H9 (cell line): ENCODE measurements around the gene PTPRJ. TPM values are rescaled to one million over a fixed set of nuclear protein-coding genes. Genes with fewer than 3 reads are reported as not detected.
"Not testable (repeated sequence)": the region's sequence is repeated elsewhere in the genome, so short reads cannot be mapped to it uniquely, and the experiment has no call there.

Source experiments
- DNase-seq: peaks from one replicate; pipeline ENCODE4 v3.0.0-alpha.2; 2017
- H2AFZ ChIP-seq: one replicate; pipeline ENCODE4 v1.6.1; 2013; ENCODE audit warnings: mild to moderate bottlenecking, low read length, control low read depth, moderate library complexity
- H2AK5ac ChIP-seq: 2 replicates; pipeline ENCODE4 v1.6.1; 2013; ENCODE audit warnings: low read length, control low read depth, mixed read lengths; ENCODE audit not compliant: insufficient read length
- H2BK120ac ChIP-seq: one replicate; pipeline ENCODE4 v1.6.1; 2013; ENCODE audit warnings: low read depth, mild to moderate bottlenecking, low read length, control low read depth, inconsistent platforms; ENCODE audit not compliant: poor library complexity, severe bottlenecking
- H2BK12ac ChIP-seq: 2 replicates; pipeline ENCODE4 v1.6.1; 2013; ENCODE audit warnings: low read length, control low read depth, mixed read lengths, low read depth; ENCODE audit not compliant: insufficient read length
- H2BK15ac ChIP-seq: 2 replicates; pipeline ENCODE4 v1.6.1; 2013; ENCODE audit warnings: low read depth, low read length, control low read depth
- H2BK20ac ChIP-seq: one replicate; pipeline ENCODE4 v1.6.1; 2013; ENCODE audit warnings: low read depth, mild to moderate bottlenecking, low read length, control low read depth, inconsistent platforms; ENCODE audit not compliant: poor library complexity, severe bottlenecking
- H2BK5ac ChIP-seq: 2 replicates; pipeline ENCODE4 v1.6.1; 2013; ENCODE audit warnings: low read length, control low read depth, mixed read lengths; ENCODE audit not compliant: insufficient read length
- H3K14ac ChIP-seq: 2 replicates; pipeline ENCODE4 v1.6.1; 2013; ENCODE audit warnings: low read length, control low read depth; ENCODE audit not compliant: insufficient read depth
- H3K18ac ChIP-seq: 2 replicates; pipeline ENCODE4 v1.6.1; 2013; ENCODE audit warnings: low read depth, mild to moderate bottlenecking, mixed read lengths, low read length, control low read depth; ENCODE audit not compliant: insufficient read length
- H3K23ac ChIP-seq: 2 replicates; pipeline ENCODE4 v1.6.1; 2013; ENCODE audit warnings: low read length, control low read depth, mixed read lengths, low read depth; ENCODE audit not compliant: insufficient read length
- H3K23me2 ChIP-seq: 2 replicates; pipeline ENCODE4 v1.6.1; 2013; ENCODE audit warnings: low read depth, mild to moderate bottlenecking, mixed read lengths, low read length, control low read depth; ENCODE audit not compliant: insufficient read length, poor library complexity, severe bottlenecking
- H3K27ac ChIP-seq: 2 replicates; pipeline ENCODE4 v1.5.1; 2013; ENCODE audit warnings: low read length, control low read depth, mixed read lengths, low read depth; ENCODE audit not compliant: insufficient read length
- H3K27me3 ChIP-seq: 2 replicates; pipeline ENCODE4 v1.6.1; 2013; ENCODE audit warnings: low read length, control low read depth, inconsistent platforms; ENCODE audit not compliant: insufficient read depth
- H3K4ac ChIP-seq: 2 replicates; pipeline ENCODE4 v1.6.1; 2013; ENCODE audit warnings: low read depth, mild to moderate bottlenecking, control low read depth, inconsistent platforms, low read length, moderate library complexity
- H3K4me1 ChIP-seq: 2 replicates; pipeline ENCODE4 v1.6.1; 2013; ENCODE audit warnings: low read length, control low read depth, inconsistent platforms; ENCODE audit not compliant: insufficient read depth
- H3K4me2 ChIP-seq: 2 replicates; pipeline ENCODE4 v1.6.1; 2013; ENCODE audit warnings: low read length, control low read depth, mixed read lengths; ENCODE audit not compliant: insufficient read length, insufficient read depth
- H3K56ac ChIP-seq: 2 replicates; pipeline ENCODE4 v1.6.1; 2013; ENCODE audit warnings: low read depth, mild to moderate bottlenecking, mixed read lengths, low read length, control low read depth; ENCODE audit not compliant: insufficient read length
- H3K79me1 ChIP-seq: 2 replicates; pipeline ENCODE4 v1.6.1; 2013; ENCODE audit warnings: low read depth, mild to moderate bottlenecking, moderate library complexity, low read length, control low read depth, inconsistent platforms; ENCODE audit not compliant: insufficient read depth, poor library complexity, severe bottlenecking
- H3K79me2 ChIP-seq: 2 replicates; pipeline ENCODE4 v1.6.1; 2013; ENCODE audit warnings: low read length, control low read depth, inconsistent platforms; ENCODE audit not compliant: insufficient read depth
- H3K9ac ChIP-seq: 2 replicates; pipeline ENCODE4 v1.6.1; 2013; ENCODE audit warnings: low read length, control low read depth, mixed read lengths; ENCODE audit not compliant: insufficient read length; ENCODE audit errors: extremely low read depth
- H3K9me3 ChIP-seq: one replicate; pipeline ENCODE4 v1.6.1; 2013; ENCODE audit warnings: low read depth, low read length, inconsistent platforms; ENCODE audit not compliant: control insufficient read depth
- H3T11ph ChIP-seq: one replicate; pipeline ENCODE4 v1.6.1; 2013; ENCODE audit warnings: mild to moderate bottlenecking, low read length, control low read depth, inconsistent platforms
- H4K20me1 ChIP-seq: one replicate; pipeline ENCODE4 v1.6.1; 2013; ENCODE audit not compliant: control insufficient read depth, insufficient read length, insufficient read depth
- H4K5ac ChIP-seq: 2 replicates; pipeline ENCODE4 v1.6.1; 2013; ENCODE audit warnings: low read depth, mild to moderate bottlenecking, mixed read lengths, low read length, control low read depth; ENCODE audit not compliant: insufficient read length
- H4K8ac ChIP-seq: replicated peaks from 2 replicates; pipeline ENCODE4 v1.6.1; 2013; ENCODE audit warnings: low read length, control low read depth, mixed read lengths, low read depth; ENCODE audit not compliant: insufficient read length
- H4K91ac ChIP-seq: 2 replicates; pipeline ENCODE4 v1.6.1; 2013; ENCODE audit warnings: low read depth, mild to moderate bottlenecking, moderate library complexity, mixed read lengths, low read length, control low read depth; ENCODE audit not compliant: insufficient read length
- H3K27ac Mint-ChIP-seq, 3 experiments: 2 replicates in 2 of 3; 3 replicates in 1 of 3; pipeline ENCODE4 v1.8.0; 2020 to 2021; ENCODE audit warnings: mixed read lengths in 3 of 3, mild to moderate bottlenecking in 1 of 3, moderate library complexity in 1 of 3
- H3K27me3 Mint-ChIP-seq: 2 replicates; pipeline ENCODE4 v1.8.0; 2021; ENCODE audit warnings: low read depth, mild to moderate bottlenecking, moderate library complexity, mixed read lengths
- H3K36me3 Mint-ChIP-seq, 3 experiments: 2 replicates in 2 of 3; 3 replicates in 1 of 3; pipeline ENCODE4 v1.8.0; 2020 to 2021; ENCODE audit warnings: low read depth in 3 of 3, mixed read lengths in 3 of 3; ENCODE audit not compliant: insufficient read depth in 1 of 3
- H3K4me1 Mint-ChIP-seq, 2 experiments: 2 replicates each; pipeline ENCODE4 v1.8.0; 2020; ENCODE audit warnings: mixed read lengths in 2 of 2
- H3K4me3 Mint-ChIP-seq, 2 experiments: 2 replicates in 1 of 2; 3 replicates in 1 of 2; pipeline ENCODE4 v1.8.0; 2020 to 2021; ENCODE audit warnings: mild to moderate bottlenecking in 2 of 2, mixed read lengths in 2 of 2, moderate library complexity in 1 of 2
- H3K9me3 Mint-ChIP-seq, 2 experiments: 2 replicates in 1 of 2; 3 replicates in 1 of 2; pipeline ENCODE4 v1.8.0; 2020; ENCODE audit warnings: mild to moderate bottlenecking in 2 of 2, mixed read lengths in 2 of 2, moderate library complexity in 1 of 2
- CTCF ChIP-seq: fragments of 200-600 bp; sonication (generic); conservative IDR thresholded peaks from 3 replicates; pipeline ENCODE4 v1.8.0; 2021; ENCODE audit warnings: antibody characterized with exemption, mild to moderate bottlenecking
- WGBS: extraction: QIAGEN DNeasy Blood & Tissue Kit; methylation state at CpG from one replicate; pipeline ENCODE4 v1.1.7; 2013; ENCODE audit warnings: missing lambda C conversion rate, low lambda C conversion rate, mixed read lengths; ENCODE audit not compliant: insufficient read length; ENCODE audit errors: extremely low coverage; 5-methylcytosine and 5-hydroxymethylcytosine counted together
- total RNA-seq: library from RNA; stranded (reverse); gene quantifications from 2 replicates; pipeline ENCODE4 v1.2.1, GENCODE V29; 2021

The PTPRJ gene
- total RNA-seq, 1 experiment from 2014 or later, result 10.6 TPM

GRCh38 chr11:47948137-47948536 lies 32.2 kb upstream of the PTPRJ start:
- Histone ChIP-seq H3K27me3 (no peaks in the 10 kb centered on the region), H3K23me2 (no peaks in the 10 kb centered on the region), H3K27ac (no peak overlapping the region), H3K9me3 (no peaks in the 10 kb centered on the region), H3K56ac (no peak overlapping the region), H2BK15ac (no peak overlapping the region), H2BK5ac (no peak overlapping the region), H3K4me2 (no peak overlapping the region), H3T11ph (no peak overlapping the region), H3K79me2 (no peaks in the 10 kb centered on the region), H2AFZ (no peak overlapping the region), H3K79me1 (no peaks in the 10 kb centered on the region), H4K8ac (no peak overlapping the region), H2BK20ac (no peak overlapping the region), H3K14ac (no peak overlapping the region), H3K9ac (no peak overlapping the region), H4K5ac (no peak overlapping the region), H2AK5ac (no peak overlapping the region), H4K91ac (no peak overlapping the region), H3K4ac (no peak overlapping the region), H3K23ac (no peak overlapping the region), H4K20me1 (no peaks in the 10 kb centered on the region), H2BK12ac (no peak overlapping the region), H3K18ac (no peak overlapping the region), H3K4me1 (peaks cover 3% of the 10 kb centered on the region; the same call in 1 of the 2 replicates), H2BK120ac (no peak overlapping the region)
- H3K9me3 Mint-ChIP-seq, result no peaks in the 10 kb centered on the region; a peak in 1 of 5 replicates
- H3K27me3 Mint-ChIP-seq, result no peaks in the 10 kb centered on the region; the same call in 1 of the 2 replicates
- no CpG with 5 or more reads among the region's 3 CpGs for WGBS
- H3K36me3 Mint-ChIP-seq, result no peaks in the 10 kb centered on the region
- H3K4me1 Mint-ChIP-seq, result peaks cover 30 to 43% of the 10 kb centered on the region in 2 experiments
- no peak for TF ChIP-seq CTCF
- DNase-seq, result peak; percentile 30
- H3K27ac Mint-ChIP-seq, result no peak overlapping the region
- no peak overlapping the region; a peak in 1 of 5 replicates for H3K4me3 Mint-ChIP-seq

- H3K23ac ChIP-seq, H2AFZ ChIP-seq, H3K4me3 Mint-ChIP-seq, H4K8ac ChIP-seq, H3T11ph ChIP-seq, H3K9me3 ChIP-seq, H2BK5ac ChIP-seq, H3K9me3 Mint-ChIP-seq, H2AK5ac ChIP-seq, H3K27me3 ChIP-seq, DNase-seq, H3K79me1 ChIP-seq, H2BK12ac ChIP-seq, H3K18ac ChIP-seq, H3K27ac ChIP-seq, H4K20me1 ChIP-seq, H2BK120ac ChIP-seq, H3K4ac ChIP-seq, H3K4me1 ChIP-seq, H3K9ac ChIP-seq, H3K56ac ChIP-seq, H2BK15ac ChIP-seq, H3K4me2 ChIP-seq, H3K36me3 Mint-ChIP-seq, H4K91ac ChIP-seq, H3K23me2 ChIP-seq, H3K27me3 Mint-ChIP-seq, H2BK20ac ChIP-seq, H4K5ac ChIP-seq, H3K79me2 ChIP-seq, H3K14ac ChIP-seq: not testable (repeated sequence)
- no CpG with 5 or more reads among the region's 9 CpGs for WGBS
- peak overlapping the region in 1 of 3 experiments; percentile 29; a peak in 1 of 7 replicates for H3K27ac Mint-ChIP-seq
- peaks cover 28 to 40% of the 10 kb centered on the region in 2 experiments for H3K4me1 Mint-ChIP-seq
Observed at GRCh38 chr11:47949001-47949675, 31.2 kb upstream of the PTPRJ start.
